NCI-H146 treated with DMSO at 0.1 percent for 48 hours (cell line): Measurements from ENCODE around the gene EXOC4.
A peak's percentile ranks its signal among the peaks of the same experiment; 100 is the strongest.

Source experiments
- DNase-seq: peaks from one replicate; lab custom pipeline; 2025; ENCODE audit not compliant: unreplicated experiment; lab: John Stamatoyannopoulos, UW

Gene EXOC4

GRCh38 chr7:133819695-133820094 lies 566.8 kb downstream of the EXOC4 start:
- no peak for DNase-seq

DNA sequence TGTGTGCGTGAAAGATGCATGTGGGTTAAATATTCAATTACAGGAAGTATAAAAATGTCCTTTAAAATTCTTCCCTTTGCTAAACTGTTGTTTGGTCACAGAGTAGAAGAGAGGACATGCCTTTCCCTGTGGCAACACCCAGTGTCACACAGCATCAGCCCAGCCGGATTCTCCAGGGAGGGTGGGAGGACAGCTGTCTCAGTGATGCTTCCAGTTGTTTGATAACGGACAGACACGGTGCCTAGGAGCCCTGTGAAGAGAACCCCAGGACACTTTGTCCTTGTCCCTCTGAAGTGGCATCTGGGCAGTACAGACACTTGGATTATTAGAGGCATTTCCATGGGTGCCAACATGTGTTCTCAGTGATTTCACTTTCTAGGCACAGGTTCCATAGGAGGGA lies 567.7 kb downstream of the EXOC4 start:
- DNase-seq: no peak

DNA sequence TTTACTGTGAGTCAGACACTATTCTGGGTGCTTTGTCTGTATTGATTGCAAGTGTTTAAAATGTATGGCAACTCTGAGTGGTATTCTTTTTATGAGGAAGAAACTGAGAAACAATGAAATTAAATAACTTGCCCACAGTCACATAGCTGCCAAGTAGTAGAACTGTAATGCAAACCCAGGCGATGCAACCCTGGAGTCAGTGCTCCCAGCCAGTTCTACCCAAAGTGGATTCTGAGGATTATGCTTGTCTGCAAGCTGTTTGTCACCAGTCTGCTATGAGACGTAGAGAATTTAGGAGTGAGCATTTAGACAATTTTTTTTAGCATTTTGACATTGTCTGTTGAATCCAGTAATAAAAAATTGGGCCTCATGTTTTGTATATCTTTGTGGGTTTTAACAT lies 568.3 kb downstream of the EXOC4 start:
- no peak for DNase-seq

- DNase-seq: no peak
Observed at GRCh38 chr7:133822001-133822641, 569.2 kb downstream of the EXOC4 start.

- DNase-seq: no peak
Observed at GRCh38 chr7:133822868-133823552, 570.1 kb downstream of the EXOC4 start.

- DNase-seq: no peak
Observed at GRCh38 chr7:133824132-133824531, 571.3 kb downstream of the EXOC4 start.

DNA sequence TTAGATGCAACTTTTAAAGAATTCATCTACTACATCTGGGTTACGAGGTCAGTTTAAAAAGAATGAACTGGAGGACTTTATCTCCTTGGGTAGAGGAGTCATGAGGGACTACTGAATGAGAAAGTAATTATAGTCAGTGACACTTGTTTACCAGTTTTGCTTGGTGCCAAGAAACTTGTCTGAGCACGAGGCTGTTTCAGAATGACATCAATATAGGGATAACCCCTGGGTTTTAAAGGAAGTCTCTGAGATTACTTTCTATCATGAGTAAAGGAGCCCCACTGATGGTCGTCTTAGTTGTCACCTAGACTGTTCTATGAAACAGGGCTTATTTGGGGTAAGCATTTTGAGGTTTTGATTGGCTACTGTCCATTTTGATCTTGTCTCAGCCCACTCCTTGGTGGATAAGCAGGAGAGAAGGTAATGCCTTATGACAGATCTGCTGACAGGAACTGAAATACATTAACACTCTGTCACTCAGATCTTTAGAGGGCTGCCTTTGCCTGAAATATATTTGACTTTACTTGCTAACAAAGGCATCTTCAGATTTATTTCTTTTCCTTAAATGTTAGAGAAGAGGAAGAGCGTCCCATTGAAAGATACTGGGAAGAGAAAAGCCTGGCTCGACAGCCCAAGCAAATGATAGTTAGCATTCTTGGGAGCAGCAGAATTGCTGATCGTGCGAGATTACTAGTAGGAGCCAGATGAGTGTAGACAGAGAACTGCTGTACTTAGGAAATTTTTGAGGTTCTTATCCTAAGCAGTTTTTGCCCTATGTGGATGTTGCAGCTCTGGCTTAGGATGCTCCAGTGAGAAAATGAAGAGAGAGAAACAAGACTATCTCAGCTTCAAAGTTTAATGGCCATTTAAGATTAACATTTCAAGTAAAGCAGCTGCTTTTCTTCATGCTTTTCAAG lies 575.1 kb downstream of the EXOC4 start:
- no peak for DNase-seq

- no peak for DNase-seq
Observed at GRCh38 chr7:133828906-133829305, 576.0 kb downstream of the EXOC4 start.

DNA sequence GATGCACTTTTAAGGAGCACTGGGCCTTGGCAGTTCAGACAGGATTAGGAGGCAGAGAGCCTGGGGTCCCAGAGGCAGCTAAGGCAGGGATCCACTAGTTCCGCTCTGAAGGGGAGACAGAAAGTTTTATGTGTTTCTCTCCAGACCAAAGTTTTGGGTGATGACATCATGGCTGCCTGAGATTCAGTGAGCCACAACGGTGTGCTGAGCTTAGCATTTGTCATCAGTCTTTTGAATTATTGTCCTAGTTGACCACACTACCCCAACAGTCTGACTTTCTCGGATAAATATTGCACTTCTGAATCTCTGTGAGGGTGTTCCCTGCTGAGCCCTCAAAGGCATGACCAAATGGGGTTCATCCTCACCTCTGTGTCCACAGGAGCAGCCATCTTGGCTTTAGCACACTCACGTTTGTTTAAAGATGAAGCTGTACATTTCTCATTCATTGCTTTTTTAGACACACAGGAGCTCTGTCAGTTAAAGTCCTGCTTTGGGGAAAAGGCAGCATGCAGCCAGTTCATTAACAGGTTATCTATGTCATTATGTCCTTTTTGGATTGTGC lies 576.5 kb downstream of the EXOC4 start:
- no peak for DNase-seq

DNA sequence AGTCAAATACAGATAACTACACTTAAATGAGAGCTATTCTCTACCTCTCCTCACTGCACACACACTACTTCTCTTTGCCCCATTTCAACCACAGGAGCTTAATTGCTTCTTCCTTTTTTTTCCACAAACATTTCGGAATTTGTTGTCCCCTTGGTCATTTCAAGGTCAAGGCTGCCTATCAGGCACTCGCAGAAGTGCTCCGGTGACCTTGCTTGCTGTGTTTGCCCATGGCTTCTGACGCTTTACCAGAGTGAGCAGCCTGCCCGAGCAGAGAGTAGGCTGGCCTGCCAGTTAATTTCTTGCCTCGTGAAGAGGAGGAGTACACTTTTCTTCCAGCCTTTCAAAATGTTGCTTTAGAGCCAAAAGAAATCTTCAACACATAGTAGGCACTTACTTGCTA lies 577.2 kb downstream of the EXOC4 start:
- DNase-seq: no peak

GRCh38 chr7:133836666-133837065 lies 583.8 kb downstream of the EXOC4 start:
- DNase-seq: no peak

DNA sequence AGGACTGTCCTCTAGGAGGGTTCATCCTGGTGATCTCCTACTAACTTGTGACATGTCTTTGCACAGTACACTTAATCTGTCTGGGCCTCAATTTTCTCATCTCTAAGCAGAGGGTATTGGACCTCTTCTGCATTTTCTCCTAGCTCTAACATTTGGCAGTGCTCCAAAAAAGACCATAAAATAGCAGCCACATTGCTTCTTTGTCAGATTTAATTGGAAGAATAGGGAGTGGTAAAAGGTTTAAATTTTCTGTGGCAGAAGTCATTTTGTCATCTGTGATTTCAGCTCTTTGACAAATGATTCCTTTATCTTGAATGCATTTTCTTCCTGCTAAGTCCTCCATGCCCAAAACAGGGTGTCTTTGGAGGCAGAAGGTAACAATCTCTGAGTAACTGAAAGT lies 584.3 kb downstream of the EXOC4 start:
- no peak for DNase-seq

- no peak for DNase-seq
Observed at GRCh38 chr7:133839121-133839520, 586.2 kb downstream of the EXOC4 start.

DNA sequence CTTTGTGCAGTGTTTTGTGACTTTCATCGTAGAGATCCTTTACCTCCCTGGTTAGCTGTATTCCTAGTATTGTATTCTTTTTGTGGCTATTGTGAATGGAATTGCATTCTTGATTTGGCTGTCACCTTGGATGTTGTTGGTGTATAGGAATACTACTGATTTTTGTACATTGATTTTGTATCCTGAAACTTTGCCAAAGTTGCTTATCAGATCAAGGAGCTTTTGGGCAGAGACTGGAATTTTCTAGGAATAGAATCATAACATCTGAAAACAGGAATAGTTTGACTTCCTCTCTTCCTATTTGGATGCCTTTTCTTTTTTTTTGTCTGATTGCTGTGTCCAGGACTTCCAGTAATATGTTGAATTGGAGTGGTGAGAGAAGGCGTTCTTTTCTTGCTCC lies 590.5 kb downstream of the EXOC4 start:
- no peak for DNase-seq

GRCh38 chr7:133845005-133845404 lies 592.1 kb downstream of the EXOC4 start:
- no peak for DNase-seq

GRCh38 chr7:133846203-133846945 lies 593.5 kb downstream of the EXOC4 start:
- no peak for DNase-seq

DNA sequence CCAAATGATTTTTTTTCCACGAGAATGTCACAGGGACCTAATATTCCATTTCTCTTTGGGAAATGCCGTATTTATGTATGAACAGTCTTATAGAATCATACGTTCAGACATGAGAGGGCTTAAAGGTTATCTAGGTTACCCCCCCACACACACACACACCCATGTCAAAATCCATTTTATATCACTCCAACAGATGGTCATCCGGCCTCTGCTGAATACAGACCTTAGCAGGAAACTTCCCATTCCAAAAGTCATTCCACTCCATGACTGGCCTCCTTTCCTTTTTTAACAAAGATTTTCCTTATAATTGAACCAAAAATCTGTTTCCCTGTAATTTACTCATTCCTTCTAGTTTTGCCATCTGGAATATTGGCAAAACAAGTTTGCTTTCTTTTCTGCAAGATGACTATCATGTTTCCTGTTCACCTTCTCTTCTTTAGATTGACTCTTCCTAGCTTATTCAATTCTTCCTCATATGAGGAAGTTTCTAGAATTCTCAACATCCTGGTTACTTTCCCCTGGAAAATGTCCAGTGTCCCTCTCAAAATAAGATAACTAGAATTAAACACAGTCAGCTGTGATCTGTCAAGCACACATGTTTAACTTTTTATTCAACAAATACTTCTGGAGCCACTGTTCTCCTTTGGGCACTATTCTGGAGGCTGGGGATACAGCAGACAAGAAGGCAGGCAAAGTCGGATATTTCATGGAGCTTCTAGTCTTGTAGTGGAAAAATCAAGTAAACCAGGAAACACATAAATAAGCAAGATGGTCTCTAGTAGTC lies 597.8 kb downstream of the EXOC4 start:
- no peak for DNase-seq

- no peak for DNase-seq
Observed at GRCh38 chr7:133851411-133851810, 598.5 kb downstream of the EXOC4 start.

DNA sequence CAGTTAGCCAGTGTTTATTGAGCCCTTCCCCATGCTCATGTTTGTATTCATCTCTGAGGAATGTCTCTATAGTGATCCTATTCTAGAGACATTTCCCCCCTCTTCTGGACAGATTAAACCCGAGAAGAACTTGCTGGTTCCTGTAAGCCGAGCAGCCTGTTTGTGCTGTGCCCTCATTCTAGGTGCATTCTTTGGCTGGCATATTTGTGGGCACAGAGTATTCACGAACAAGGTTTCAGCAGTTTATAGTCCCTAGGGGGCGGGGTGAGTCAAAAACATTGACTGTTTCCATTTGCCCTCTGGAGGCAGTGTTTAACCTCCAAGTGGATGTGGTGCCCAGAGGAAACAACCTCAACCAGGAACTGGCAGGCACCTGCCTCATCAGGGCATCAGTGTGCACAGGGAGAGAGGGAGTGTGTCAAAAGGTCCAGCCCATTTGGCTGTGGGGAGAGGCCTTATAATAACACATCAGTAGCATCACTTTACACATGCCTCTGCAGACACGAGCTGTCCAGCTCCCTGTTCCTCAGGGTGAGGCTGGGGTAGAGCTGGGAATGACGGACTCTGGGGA lies 600.9 kb downstream of the EXOC4 start:
- DNase-seq: no peak

GRCh38 chr7:133854739-133855138 lies 601.9 kb downstream of the EXOC4 start:
- DNase-seq: peak; percentile 15
